Endothelial cell of umbilical vein (primary cell): ENCODE measurements around the gene DGCR8. TPM values are rescaled to one million over a fixed set of nuclear protein-coding genes. Genes with fewer than 3 reads are reported as not detected.

Experiments used
- BruUV-seq: library from RNA; stranded (reverse); fragments of 400-500 nt; replicated peaks from 2 replicates; lab custom pipeline; 2021; lab: Mats Ljungman, UMichigan
- CTCF ChIA-PET: fragments of 300-600, 350-600 bp; sonication (Branson Sonifier 250); formaldehyde crosslinking; loops from one replicate; lab custom pipeline; 2021; ENCODE audit warnings: antibody characterized with exemption, inconsistent platforms; lab: Charles Lee
- POLR2A ChIA-PET: fragments of 300-600, 350-600 bp; sonication (Branson Sonifier 250); formaldehyde crosslinking; loops from one replicate; lab custom pipeline; 2021; ENCODE audit warnings: antibody characterized with exemption, inconsistent platforms; lab: Charles Lee
- DNase-seq: peaks from one replicate; pipeline ENCODE4 v3.0.0-alpha.2; 2011; ENCODE audit warnings: low read depth, low spot score
- FAIRE-seq: peaks from 2 replicates; lab custom pipeline; 2011; peaks lifted over from hg19 to GRCh38; lab: Jason Lieb, UNC
- H2AFZ ChIP-seq: 2 replicates; pipeline ENCODE4 v1.6.0; 2012; ENCODE audit warnings: low read depth, low read length, control low read depth, inconsistent platforms
- H3K27ac ChIP-seq: 2 replicates; pipeline ENCODE4 v1.5.1; 2011; ENCODE audit warnings: low read depth, mild to moderate bottlenecking, control low read depth, low read length, moderate library complexity; ENCODE audit not compliant: insufficient read depth
- H3K27me3 ChIP-seq, 2 experiments: 2 replicates each; pipeline versions ENCODE4 v1.6.0 to v1.6.1; 2011; ENCODE audit warnings: low read length in 2 of 2, mixed read lengths in 1 of 2; ENCODE audit not compliant: control insufficient read depth in 2 of 2, insufficient read depth in 2 of 2
- H3K36me3 ChIP-seq, 2 experiments: 2 replicates in 1 of 2; 3 replicates in 1 of 2; pipeline ENCODE4 v1.5.1; 2011; ENCODE audit warnings: low read length in 2 of 2, mild to moderate bottlenecking in 1 of 2, moderate library complexity in 1 of 2; ENCODE audit not compliant: control insufficient read depth in 2 of 2, insufficient read depth in 2 of 2; ENCODE audit errors: extremely low read depth in 1 of 2
- H3K4me1 ChIP-seq: 3 replicates; pipeline ENCODE4 v1.5.1; 2011; ENCODE audit warnings: mild to moderate bottlenecking, low read length; ENCODE audit not compliant: control insufficient read depth, insufficient read depth; ENCODE audit errors: extremely low read depth
- H3K4me2 ChIP-seq: 2 replicates; pipeline ENCODE4 v1.6.1; 2011; ENCODE audit warnings: low read length, control low read depth, mixed read lengths; ENCODE audit not compliant: insufficient read depth
- H3K4me3 ChIP-seq, 3 experiments: fragments of 200-600 bp in 1 of 3; sonication (generic), shearing (Covaris generic) in 1 of 3; replicated peaks in 1 of 3; 2 replicates each; pipeline ENCODE4 v1.5.1; 2011 to 2016; ENCODE audit warnings: control low read depth in 3 of 3, low read length in 3 of 3, mild to moderate bottlenecking in 2 of 3, inconsistent platforms in 1 of 3, low read depth in 1 of 3, moderate library complexity in 1 of 3; ENCODE audit not compliant: insufficient read depth in 1 of 3
- H3K79me2 ChIP-seq: 2 replicates; pipeline ENCODE4 v1.6.0; 2012; ENCODE audit warnings: low read length, inconsistent platforms; ENCODE audit not compliant: control insufficient read depth, insufficient read depth
- H3K9ac ChIP-seq: replicated peaks from 2 replicates; pipeline ENCODE3; 2011; ENCODE audit warnings: low read length, control low read depth; ENCODE audit not compliant: insufficient read depth; ENCODE audit errors: extremely low read depth
- H3K9me1 ChIP-seq: replicated peaks from 3 replicates; pipeline ENCODE4 v1.6.0; 2011; ENCODE audit warnings: mild to moderate bottlenecking, low read length; ENCODE audit not compliant: control insufficient read depth, insufficient read depth; ENCODE audit errors: extremely low read depth
- H3K9me3 ChIP-seq: replicated peaks from 2 replicates; pipeline ENCODE4 v1.5.1; 2012; ENCODE audit warnings: low read length, inconsistent platforms; ENCODE audit not compliant: control insufficient read depth, insufficient read depth
- H4K20me1 ChIP-seq: replicated peaks from 2 replicates; pipeline ENCODE3; 2011; ENCODE audit warnings: mild to moderate bottlenecking, low read length; ENCODE audit not compliant: control insufficient read depth, insufficient read depth; ENCODE audit errors: extremely low read depth
- EZH2 ChIP-seq: IDR thresholded peaks from 2 replicates; pipeline ENCODE4 v1.6.1; 2012; ENCODE audit warnings: borderline replicate concordance, low read depth, mild to moderate bottlenecking, moderate library complexity, low read length, inconsistent platforms; ENCODE audit not compliant: severe bottlenecking
- FOS ChIP-seq: IDR thresholded peaks from 2 replicates; pipeline ENCODE4 v1.6.1; 2011; ENCODE audit warnings: mild to moderate bottlenecking, low read length, moderate library complexity, borderline replicate concordance; ENCODE audit not compliant: insufficient read depth
- GATA2 ChIP-seq: IDR thresholded peaks from 2 replicates; pipeline ENCODE4 v1.7.0; 2011; ENCODE audit warnings: low read depth, mild to moderate bottlenecking, moderate library complexity, mixed read lengths, low read length; ENCODE audit not compliant: insufficient read length, insufficient read depth
- JUN ChIP-seq: IDR thresholded peaks from 2 replicates; pipeline ENCODE4 v1.6.1; 2011; ENCODE audit warnings: borderline replicate concordance, low read depth; ENCODE audit not compliant: insufficient read length, insufficient read depth
- MYC ChIP-seq: IDR thresholded peaks from one replicate; pipeline ENCODE4 v1.6.1; 2011; ENCODE audit warnings: mild to moderate bottlenecking, low read depth, low read length
- POLR2A ChIP-seq: IDR thresholded peaks from 2 replicates; pipeline ENCODE4 v1.6.1; 2012; ENCODE audit warnings: low read depth, mild to moderate bottlenecking, control low read depth, low read length
- POLR2AphosphoS5 ChIP-seq: IDR thresholded peaks from 2 replicates; pipeline ENCODE4 v1.6.1; 2012; ENCODE audit warnings: low read depth, mild to moderate bottlenecking, control low read depth, low read length, moderate library complexity; ENCODE audit not compliant: insufficient read depth
- dilution Hi-C: fragments of 300-500 bp; cut with MboI; formaldehyde crosslinking; loops from one replicate; pipeline ENCODE4 v1.15.0; 2019; ENCODE audit warnings: low sequenced_read_pairs; ENCODE audit not compliant: extremely low pct_ligation_motif_present
- intact Hi-C: fragments of 100-400 bp; cut with micrococcal nuclease; formaldehyde crosslinking; loops from one replicate; pipeline ENCODE4 v1.10.0; 2022
- polyA plus RNA-seq, 4 experiments: library from polyadenylated mRNA; depleted of rRNA in 3 of 4; stranded (reverse) in 3 of 4; unstranded in 1 of 4; fragments of >200 nt; gene quantifications; 2 replicates each; pipeline versions ENCODE4 v1.2.1 to v1.2.3, GENCODE V29; 2011 to 2012; ENCODE audit warnings: missing spikeins in 1 of 4
- total RNA-seq: library from RNA; stranded (reverse); gene quantifications from 2 replicates; pipeline ENCODE4 v1.2.3, GENCODE V29; 2021
- TF ChIP-seq, protein P1 (sequence below): IDR thresholded peaks from 2 replicates; pipeline ENCODE4 v1.6.1; 2011; ENCODE audit not compliant: insufficient read depth, insufficient read length
- TF ChIP-seq, protein P2 (sequence below), 2 donors: IDR thresholded peaks; 1 replicate in 1 of 2; 2 replicates in 1 of 2; pipeline ENCODE4 v1.5.1; 2011; ENCODE audit warnings: low read length in 2 of 2, mild to moderate bottlenecking in 2 of 2, moderate library complexity in 2 of 2, control low read depth in 1 of 2, inconsistent platforms in 1 of 2, low read depth in 1 of 2; ENCODE audit not compliant: insufficient read depth in 1 of 2; ENCODE audit errors: extremely low read depth in 1 of 2

DGCR8 gene
- total and polyA plus RNA-seq, 2 donors (not counting 3 experiments of a cell fraction or from before 2014, with no cell fraction given): 32.7 to 64.2 TPM

DNA sequence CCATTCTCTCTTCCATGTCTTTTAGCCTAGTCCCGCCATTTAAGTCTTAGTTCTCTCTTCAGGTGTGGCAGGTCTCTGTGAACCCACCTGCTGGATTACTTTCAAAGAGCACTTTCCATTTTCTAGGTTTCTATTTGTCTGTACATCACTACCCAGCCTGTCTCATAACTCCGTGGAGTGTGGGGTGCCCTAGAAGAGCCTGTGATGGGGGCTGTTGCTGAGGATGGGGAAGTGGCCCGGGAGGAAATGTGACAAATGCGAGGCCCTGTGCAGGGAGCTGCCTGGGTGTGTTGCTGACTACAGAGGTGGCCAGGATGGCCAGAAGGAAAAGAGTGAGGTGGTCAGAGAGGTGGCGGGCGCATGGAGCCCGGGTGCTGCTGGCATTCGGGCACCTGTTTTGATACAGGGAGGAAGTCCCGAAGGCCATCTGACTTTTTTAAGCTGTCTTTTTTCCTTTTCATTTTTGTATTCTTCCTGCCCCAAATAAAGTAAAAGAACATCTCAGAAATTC, 10.7 kb downstream of the DGCR8 start:
- no peak for FAIRE-seq
- H4K20me1 ChIP-seq: no peaks in the 10 kb centered on the region
- H3K27ac ChIP-seq: no peak overlapping the region
- no peaks in the 10 kb centered on the region for H3K27me3 ChIP-seq
- BruUV-seq: no TSS peak
- DNase-seq: no peak
- H3K4me1 ChIP-seq: no peaks in the 10 kb centered on the region
- POLR2A ChIA-PET: no interaction called here
- dilution Hi-C loops (no loop called here), intact Hi-C loops (no loop called here)
- H3K36me3 ChIP-seq: peaks cover 59 to 87% of the 10 kb centered on the region in 2 experiments
- H3K9me1 ChIP-seq: no peaks in the 10 kb centered on the region
- no peaks in the 10 kb centered on the region for H3K9me3 ChIP-seq
- no peak overlapping the region for H3K4me2 ChIP-seq
- no peak overlapping the region for H3K9ac ChIP-seq
- CTCF ChIA-PET: no interaction called here
- no peak overlapping the region for H3K4me3 ChIP-seq
- TF ChIP-seq, protein P1, sequence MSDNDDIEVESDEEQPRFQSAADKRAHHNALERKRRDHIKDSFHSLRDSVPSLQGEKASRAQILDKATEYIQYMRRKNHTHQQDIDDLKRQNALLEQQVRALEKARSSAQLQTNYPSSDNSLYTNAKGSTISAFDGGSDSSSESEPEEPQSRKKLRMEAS: no peak
- TF ChIP-seq, protein P2, sequence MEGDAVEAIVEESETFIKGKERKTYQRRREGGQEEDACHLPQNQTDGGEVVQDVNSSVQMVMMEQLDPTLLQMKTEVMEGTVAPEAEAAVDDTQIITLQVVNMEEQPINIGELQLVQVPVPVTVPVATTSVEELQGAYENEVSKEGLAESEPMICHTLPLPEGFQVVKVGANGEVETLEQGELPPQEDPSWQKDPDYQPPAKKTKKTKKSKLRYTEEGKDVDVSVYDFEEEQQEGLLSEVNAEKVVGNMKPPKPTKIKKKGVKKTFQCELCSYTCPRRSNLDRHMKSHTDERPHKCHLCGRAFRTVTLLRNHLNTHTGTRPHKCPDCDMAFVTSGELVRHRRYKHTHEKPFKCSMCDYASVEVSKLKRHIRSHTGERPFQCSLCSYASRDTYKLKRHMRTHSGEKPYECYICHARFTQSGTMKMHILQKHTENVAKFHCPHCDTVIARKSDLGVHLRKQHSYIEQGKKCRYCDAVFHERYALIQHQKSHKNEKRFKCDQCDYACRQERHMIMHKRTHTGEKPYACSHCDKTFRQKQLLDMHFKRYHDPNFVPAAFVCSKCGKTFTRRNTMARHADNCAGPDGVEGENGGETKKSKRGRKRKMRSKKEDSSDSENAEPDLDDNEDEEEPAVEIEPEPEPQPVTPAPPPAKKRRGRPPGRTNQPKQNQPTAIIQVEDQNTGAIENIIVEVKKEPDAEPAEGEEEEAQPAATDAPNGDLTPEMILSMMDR (IDR thresholded peaks at IDR 0.05; ENCODE audit: extremely low read depth in 1 of 2, insufficient read depth in 1 of 2, low read depth in 1 of 2, low read length in 2 of 2): no peak
- TF ChIP-seq FOS (no peak), EZH2 (no peak), POLR2AphosphoS5 (no peak), JUN (no peak), MYC (no peak), GATA2 (no peak), POLR2A (no peak)
- H3K79me2 ChIP-seq: peaks cover 51% of the 10 kb centered on the region
- no peak overlapping the region for H2AFZ ChIP-seq
